Cardiac muscle cell (in vitro differentiated cells and primary cell): Measurements from ENCODE around the gene CMTM8. TPM values are rescaled to one million over a fixed set of nuclear protein-coding genes. Genes with fewer than 3 reads are reported as not detected.

Experiments used
- DNase-seq, 2 donors: peaks; one replicate each; pipeline versions ENCODE4 v3.0.0 to v3.0.0-alpha.2; 2010 to 2017; ENCODE audit warnings: low read depth in 1 of 2, low spot score in 1 of 2
- H3K27ac ChIP-seq: fragments of 200-600 bp; sonication (generic); 2 replicates; pipeline ENCODE4 v1.5.1; 2016
- H3K27me3 ChIP-seq: fragments of 200-600 bp; sonication (generic); 2 replicates; pipeline ENCODE4 v1.6.0; 2016; ENCODE audit warnings: control low read depth
- H3K36me3 ChIP-seq: fragments of 200-600 bp; sonication (generic); 2 replicates; pipeline ENCODE4 v1.5.1; 2016; ENCODE audit warnings: control low read depth
- H3K4me1 ChIP-seq: fragments of 200-600 bp; sonication (generic); 2 replicates; pipeline ENCODE4 v1.8.1; 2017; ENCODE audit warnings: low read depth, mild to moderate bottlenecking, mixed run types
- H3K4me3 ChIP-seq: fragments of 200-600 bp; sonication (generic); 2 replicates; pipeline ENCODE4 v1.5.1; 2016; ENCODE audit warnings: mild to moderate bottlenecking
- H3K9me3 ChIP-seq: fragments of 200-600 bp; sonication (generic); 2 replicates; pipeline ENCODE4 v1.5.1; 2017; ENCODE audit warnings: low read depth, mild to moderate bottlenecking, control low read depth
- polyA plus RNA-seq: library from polyadenylated mRNA; unstranded; fragments of >200 nt; fragmentation: Nextera tagmentation; extraction: Ambion mirVana; gene quantifications from 2 replicates; pipeline ENCODE4 v1.2.1, GENCODE V29; 2016
- total RNA-seq: library from RNA; depleted of rRNA; stranded (reverse); fragments of >200 nt; gene quantifications from 2 replicates; pipeline ENCODE4 v1.2.3, GENCODE V29; 2016
- TF ChIP-seq, protein P1 (sequence below): IDR thresholded peaks from 2 replicates; pipeline ENCODE4 v1.5.1; 2012; ENCODE audit warnings: low read depth, mild to moderate bottlenecking, low read length

CMTM8 gene
- total and polyA plus RNA-seq, 2 experiments from 2014 or later, result 6.9 to 12.5 TPM

- Histone ChIP-seq H3K4me1 (peaks cover 5% of the 10 kb centered on the region), H3K4me3 (no peak overlapping the region), H3K27ac (no peak overlapping the region), H3K9me3 (no peaks in the 10 kb centered on the region), H3K27me3 (no peaks in the 10 kb centered on the region), H3K36me3 (no peaks in the 10 kb centered on the region)
- no peak for DNase-seq
- TF ChIP-seq, protein P1, sequence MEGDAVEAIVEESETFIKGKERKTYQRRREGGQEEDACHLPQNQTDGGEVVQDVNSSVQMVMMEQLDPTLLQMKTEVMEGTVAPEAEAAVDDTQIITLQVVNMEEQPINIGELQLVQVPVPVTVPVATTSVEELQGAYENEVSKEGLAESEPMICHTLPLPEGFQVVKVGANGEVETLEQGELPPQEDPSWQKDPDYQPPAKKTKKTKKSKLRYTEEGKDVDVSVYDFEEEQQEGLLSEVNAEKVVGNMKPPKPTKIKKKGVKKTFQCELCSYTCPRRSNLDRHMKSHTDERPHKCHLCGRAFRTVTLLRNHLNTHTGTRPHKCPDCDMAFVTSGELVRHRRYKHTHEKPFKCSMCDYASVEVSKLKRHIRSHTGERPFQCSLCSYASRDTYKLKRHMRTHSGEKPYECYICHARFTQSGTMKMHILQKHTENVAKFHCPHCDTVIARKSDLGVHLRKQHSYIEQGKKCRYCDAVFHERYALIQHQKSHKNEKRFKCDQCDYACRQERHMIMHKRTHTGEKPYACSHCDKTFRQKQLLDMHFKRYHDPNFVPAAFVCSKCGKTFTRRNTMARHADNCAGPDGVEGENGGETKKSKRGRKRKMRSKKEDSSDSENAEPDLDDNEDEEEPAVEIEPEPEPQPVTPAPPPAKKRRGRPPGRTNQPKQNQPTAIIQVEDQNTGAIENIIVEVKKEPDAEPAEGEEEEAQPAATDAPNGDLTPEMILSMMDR, result no peak
Measured at GRCh38 chr3:32397941-32398340, 159.5 kb downstream of the CMTM8 start.

GRCh38 chr3:32398531-32398930 is 160.1 kb downstream of the CMTM8 start:
- TF ChIP-seq, protein P1, result no peak
- H3K4me3 ChIP-seq, result no peak overlapping the region
- H3K27ac ChIP-seq, result no peak overlapping the region
- H3K4me1 ChIP-seq, result peaks cover 5% of the 10 kb centered on the region
- no peaks in the 10 kb centered on the region for H3K27me3 ChIP-seq
- peak in 1 of 2 donors; percentile 51 for DNase-seq
- no peaks in the 10 kb centered on the region for H3K36me3 ChIP-seq
- no peaks in the 10 kb centered on the region for H3K9me3 ChIP-seq

GRCh38 chr3:32399030-32399620 is 160.6 kb downstream of the CMTM8 start:
- no peaks in the 10 kb centered on the region for H3K9me3 ChIP-seq
- H3K27me3 ChIP-seq, result no peaks in the 10 kb centered on the region
- H3K27ac ChIP-seq, result no peak overlapping the region
- peaks cover 5% of the 10 kb centered on the region for H3K4me1 ChIP-seq
- TF ChIP-seq, protein P1, result peak; percentile 63
- DNase-seq, result peak; percentile 68 to 75
- no peak overlapping the region for H3K4me3 ChIP-seq
- H3K36me3 ChIP-seq, result no peaks in the 10 kb centered on the region

GRCh38 chr3:32401126-32401525 is 162.6 kb downstream of the CMTM8 start:
- H3K36me3 ChIP-seq, result no peaks in the 10 kb centered on the region
- H3K27ac ChIP-seq, result peak overlapping the region; percentile 18
- no peaks in the 10 kb centered on the region for H3K27me3 ChIP-seq
- H3K4me3 ChIP-seq, result peak overlapping the region; percentile 8
- no peaks in the 10 kb centered on the region for H3K9me3 ChIP-seq
- no peak for DNase-seq
- TF ChIP-seq, protein P1, result no peak
- peaks cover 5% of the 10 kb centered on the region for H3K4me1 ChIP-seq

GRCh38 chr3:32401556-32402081 is 163.1 kb downstream of the CMTM8 start:
- H3K4me1 ChIP-seq, result peaks cover 5% of the 10 kb centered on the region
- peak; percentile 49 to 88 for DNase-seq
- TF ChIP-seq, protein P1, result no peak
- H3K27me3 ChIP-seq, result no peaks in the 10 kb centered on the region
- H3K27ac ChIP-seq, result peak overlapping the region; percentile 18
- H3K9me3 ChIP-seq, result no peaks in the 10 kb centered on the region
- peak overlapping the region; percentile 8 for H3K4me3 ChIP-seq
- H3K36me3 ChIP-seq, result no peaks in the 10 kb centered on the region
